Left renal cortex interstitium (tissue), 4 donors: Measurements from ENCODE around the gene ACADL. TPM values are rescaled to one million over a fixed set of nuclear protein-coding genes. Genes with fewer than 3 reads are reported as not detected.

Source experiments
- DNase-seq, 4 donors: peaks; one replicate each; pipeline ENCODE4 v3.0.0-alpha.2; 2013; ENCODE audit warnings: low read depth in 4 of 4, low spot score in 2 of 4, missing footprints in 1 of 4
- polyA plus RNA-seq, 4 donors: library from polyadenylated mRNA; unstranded; fragments of 120-200 nt; gene quantifications; one replicate each; pipeline ENCODE4 v1.2.1, GENCODE V29; 2013; ENCODE audit not compliant: insufficient read length in 4 of 4

ACADL gene
- 10 to 100 TPM; 15.3 to 26.6 (median 20.5) TPM for polyA plus RNA-seq

DNA sequence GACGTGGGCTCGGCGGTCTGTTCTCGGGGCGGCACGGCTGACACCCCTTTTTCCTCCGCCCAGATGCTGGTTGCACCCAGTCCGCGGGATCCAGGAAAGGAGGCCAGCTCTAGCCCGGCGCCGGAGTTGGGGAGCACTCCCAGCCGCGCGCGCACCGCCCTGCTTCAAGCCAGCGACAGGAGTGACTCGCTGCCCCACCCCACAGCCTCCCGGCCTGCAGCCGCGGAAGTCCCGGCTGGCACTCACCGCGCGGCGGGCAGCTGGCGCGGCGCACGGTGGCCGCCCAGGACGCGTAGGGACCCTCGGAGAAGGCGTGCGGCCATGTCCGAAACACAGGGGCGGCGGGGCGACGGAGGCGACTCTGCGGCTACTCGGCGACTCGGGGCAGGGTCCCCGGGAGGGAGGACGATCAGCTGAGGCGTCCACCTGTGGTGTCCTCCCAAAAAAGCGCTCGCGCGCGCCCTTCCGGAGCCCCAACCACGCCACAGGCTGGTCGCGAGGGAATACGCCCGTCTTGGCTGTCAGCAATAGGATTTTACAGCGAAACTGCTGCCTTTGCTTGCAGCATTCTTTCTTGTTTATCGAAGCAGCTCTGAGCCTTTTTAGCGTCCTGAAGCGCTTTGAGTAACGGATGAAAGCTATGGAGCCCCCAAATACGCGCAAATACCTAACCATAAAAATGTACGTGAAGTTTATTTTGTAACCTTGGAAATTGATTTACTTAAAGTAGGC, at the start of gene ACADL:
Gene ACADL (minus strand): TSS at position 507 of the 732 bp plus-strand sequence. CDS start 184 bp downstream, at position 323.
- DNase-seq: peak in 3 of 4 donors; percentile 15 to 28 (median 27)

GRCh38 chr2:210271300-210271699, 46.1 kb upstream of the ACADL start:
- DNase-seq: no peak

DNA sequence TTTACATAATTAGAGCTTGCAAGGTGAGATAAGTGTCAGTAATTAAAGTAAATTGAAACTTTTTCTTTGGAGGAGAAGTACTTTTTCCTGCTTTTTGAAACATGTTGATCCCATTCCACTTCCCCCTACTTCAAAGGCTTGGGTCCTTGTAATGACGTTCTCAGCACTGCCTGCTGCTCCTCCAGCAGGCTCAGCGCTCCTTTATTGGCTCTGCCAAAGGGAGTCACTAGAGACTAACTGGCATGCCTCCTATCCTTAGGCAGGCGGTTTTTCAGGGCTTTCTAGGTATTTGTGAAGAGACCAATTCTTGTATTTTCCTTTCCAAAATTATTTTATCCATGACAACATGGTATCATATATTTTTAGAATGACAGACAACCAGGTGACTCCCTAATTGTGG, 43.9 kb upstream of the ACADL start:
- no peak for DNase-seq

DNA sequence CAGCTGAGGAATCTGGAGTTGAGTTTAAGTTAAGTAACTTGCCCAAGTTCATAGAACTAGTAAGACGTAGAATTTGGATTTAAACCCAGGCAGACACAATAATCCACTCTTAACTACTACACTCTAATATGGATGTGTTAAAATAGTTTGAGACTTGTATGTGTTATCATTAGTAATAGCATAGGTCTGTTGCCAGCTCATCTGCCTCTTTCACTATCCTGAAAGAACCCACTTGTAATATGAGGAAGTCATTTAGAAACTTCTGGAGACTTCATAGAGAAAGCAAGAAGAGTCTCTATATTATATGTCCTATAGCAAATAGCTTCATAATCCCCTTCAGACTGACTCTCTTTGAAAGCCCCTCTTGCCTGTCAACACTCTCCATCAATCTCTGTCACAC, 43.0 kb upstream of the ACADL start:
- no peak for DNase-seq

DNA sequence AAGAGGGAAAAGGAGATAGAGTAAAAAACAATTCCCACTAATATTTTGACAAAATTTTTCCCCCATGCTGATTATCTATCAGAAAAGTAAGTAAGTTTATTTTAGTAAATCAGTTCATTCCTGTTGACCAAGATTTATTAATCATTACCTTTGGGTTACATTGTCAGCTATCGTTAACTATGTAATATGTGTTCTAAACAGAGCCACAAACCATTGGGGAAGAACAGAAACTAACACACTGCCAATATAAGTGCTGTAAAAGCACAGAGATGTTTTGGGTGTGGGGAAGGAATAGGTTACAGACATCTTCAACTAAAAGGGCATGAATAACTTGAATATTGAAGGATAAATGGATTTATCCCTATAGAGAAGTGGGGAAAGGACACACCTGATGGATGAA, 42.5 kb upstream of the ACADL start:
- DNase-seq: no peak

DNA sequence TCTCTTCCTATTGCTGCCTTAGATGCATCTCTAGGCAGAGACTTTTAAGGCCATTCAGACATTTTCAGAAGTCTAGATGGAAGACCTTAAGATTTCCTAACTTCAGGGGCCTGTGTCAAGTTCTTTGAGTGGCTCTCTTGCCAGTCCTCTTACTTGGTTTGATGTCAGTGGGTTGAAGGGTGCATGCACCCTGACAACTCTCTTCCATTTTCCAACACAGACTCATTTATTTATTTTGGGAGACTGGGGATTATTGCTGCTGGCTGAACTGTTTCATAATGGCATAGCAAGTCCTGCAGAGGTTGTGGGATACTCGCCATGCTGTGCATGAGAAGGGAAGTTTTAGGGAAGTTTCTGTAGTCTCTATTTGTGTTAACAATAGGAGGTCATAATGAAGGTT, 39.0 kb upstream of the ACADL start:
- no peak for DNase-seq

GRCh38 chr2:210263841-210264240, 38.6 kb upstream of the ACADL start:
- DNase-seq: no peak

DNA sequence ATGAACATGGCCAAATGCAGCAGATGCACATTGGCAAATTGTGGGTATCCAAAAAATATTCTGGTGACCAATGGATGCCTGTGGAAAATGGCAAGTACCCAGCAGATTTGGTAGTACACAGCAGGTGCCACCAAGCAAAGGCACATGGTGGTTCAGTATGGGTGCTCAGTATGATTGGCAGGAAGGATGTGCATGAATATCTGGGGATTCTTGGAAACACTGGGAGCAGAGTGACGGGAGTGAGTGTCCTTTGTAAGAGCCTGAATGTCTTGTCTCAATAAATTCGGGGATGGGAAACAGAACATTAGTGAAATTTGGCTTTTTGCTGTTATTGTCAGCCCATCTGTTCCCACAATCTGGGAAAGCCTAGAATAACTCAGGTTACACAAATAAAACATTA, 36.8 kb upstream of the ACADL start:
- no peak for DNase-seq

GRCh38 chr2:210259687-210260086, 34.4 kb upstream of the ACADL start:
- no peak for DNase-seq

GRCh38 chr2:210252699-210253606, 27.7 kb upstream of the ACADL start:
- no peak for DNase-seq

- DNase-seq: no peak
Measured at GRCh38 chr2:210250622-210251021, 25.4 kb upstream of the ACADL start.

DNA sequence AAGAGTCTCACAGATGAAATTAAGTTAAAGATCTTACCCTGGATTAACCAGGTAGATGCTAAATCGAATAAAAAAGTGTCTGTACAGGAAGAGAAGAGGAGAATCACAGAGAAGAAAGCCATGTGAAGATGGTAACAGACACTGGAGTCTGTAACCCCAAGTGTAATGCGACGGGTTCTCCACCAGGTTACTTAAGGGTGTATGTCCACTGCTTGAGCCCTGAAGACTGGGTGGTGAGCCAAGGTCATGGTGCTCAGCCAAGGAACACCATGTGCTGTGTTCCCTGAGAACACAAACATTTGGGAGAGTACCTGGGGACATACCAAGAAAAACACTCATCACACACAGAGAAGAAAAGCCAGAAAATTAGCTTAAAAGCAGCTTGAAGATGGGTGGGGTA, 8.2 kb upstream of the ACADL start:
- DNase-seq: no peak

DNA sequence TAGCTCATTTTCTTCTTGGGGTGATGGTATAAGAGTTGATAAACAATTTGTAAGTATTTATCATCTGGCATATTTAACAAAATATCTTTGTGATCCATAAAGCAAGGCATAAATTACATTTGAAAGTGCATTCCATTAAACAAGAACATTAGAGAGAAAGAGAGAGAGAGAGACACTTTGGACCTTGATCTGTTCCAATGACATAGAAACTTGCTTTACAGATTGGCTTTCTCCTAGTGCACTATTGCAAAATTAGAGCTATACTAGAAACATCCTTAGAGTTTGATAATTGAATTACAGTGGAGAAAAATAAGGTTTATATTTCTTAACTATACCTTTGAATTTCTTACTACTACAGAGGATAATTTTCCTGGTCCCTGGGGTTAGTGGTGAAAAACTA, 5.7 kb upstream of the ACADL start:
- no peak for DNase-seq

DNA sequence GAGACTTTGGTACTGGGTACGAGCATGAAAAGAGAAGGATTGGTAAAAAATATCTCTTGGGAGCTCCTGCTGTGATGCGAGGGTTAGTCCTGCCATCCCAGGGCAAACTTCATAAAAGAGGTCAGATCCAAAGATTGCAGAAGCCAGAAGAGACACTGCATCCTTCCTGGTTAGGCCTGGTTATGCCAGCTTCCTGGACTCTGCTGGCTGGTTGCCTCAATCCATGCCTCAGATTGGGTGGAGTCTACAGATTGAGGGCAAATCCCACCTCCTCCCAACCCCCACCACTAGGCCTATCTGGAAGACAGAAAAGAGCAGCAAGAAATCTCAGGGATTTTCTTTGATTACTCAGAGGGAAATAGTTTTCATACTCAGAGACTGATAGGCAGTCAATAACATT, 5.3 kb upstream of the ACADL start:
- no peak for DNase-seq

- DNase-seq: no peak
Measured at GRCh38 chr2:210228586-210228985, 3.3 kb upstream of the ACADL start.

GRCh38 chr2:210227290-210228088, 2.2 kb upstream of the ACADL start:
- DNase-seq: no peak

DNA sequence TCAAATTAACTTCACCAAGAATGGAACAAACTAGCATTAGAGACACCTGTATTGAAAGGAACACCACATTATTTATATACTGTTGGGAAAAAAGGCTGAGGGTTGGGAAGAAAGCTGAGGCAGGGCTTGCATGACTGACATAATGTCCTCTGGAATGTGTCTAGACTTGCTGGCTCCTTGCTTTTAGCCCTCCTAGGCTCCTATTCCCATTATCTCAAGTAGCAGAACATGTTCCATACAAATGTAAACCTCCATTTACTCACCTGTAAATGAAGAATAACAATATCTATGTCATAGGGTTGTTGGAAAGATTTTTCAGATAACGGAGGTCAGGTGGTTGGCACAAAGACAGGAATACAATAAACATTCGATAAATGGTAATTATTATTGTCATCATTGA, 976 bp upstream of the ACADL start:
- DNase-seq: no peak

DNA sequence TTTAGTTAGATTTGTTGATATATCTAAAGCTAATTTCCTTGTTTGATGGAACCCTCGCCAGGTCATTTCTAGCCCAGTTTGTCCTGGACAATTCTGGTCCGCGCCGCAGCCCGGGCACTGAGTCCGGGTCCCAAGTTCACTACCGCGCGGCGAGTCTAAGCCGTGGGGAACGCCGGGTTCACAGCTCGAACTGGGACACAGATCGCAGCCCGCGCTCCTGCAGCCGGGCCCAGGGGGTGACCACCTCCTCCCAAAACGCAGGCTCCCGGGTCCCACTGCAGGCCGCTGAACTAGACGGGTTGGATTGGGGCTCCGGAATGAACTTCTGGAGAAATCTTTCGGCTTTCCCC, 681 bp downstream of the ACADL start:
- DNase-seq: peak in 1 of 4 donors; percentile 15

DNA sequence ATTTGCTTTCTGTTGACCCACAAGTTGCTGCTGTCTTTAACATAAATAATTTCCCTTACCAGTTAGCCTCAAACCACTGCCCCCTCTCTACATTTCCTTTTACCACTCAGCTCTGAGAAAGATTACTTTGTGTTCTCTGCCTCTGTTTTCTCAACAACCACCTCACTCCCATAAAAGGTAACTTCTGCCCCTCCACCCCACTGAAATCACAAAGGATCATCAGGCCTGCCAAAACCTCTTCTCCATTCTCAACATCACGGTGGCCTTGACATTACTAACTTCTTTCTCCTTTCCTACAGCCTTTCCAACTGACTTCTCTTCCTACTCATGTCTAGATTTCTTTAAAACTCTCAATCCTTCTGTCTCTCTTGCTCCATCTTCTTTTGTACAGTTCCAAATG, 10.1 kb downstream of the ACADL start:
- no peak for DNase-seq

GRCh38 chr2:210210185-210210584, 15.1 kb downstream of the ACADL start:
- DNase-seq: no peak

GRCh38 chr2:210207929-210208328, 17.3 kb downstream of the ACADL start:
- no peak for DNase-seq
